Thoracic aorta (tissue), 2 donors: Measurements from ENCODE around the gene GNAS. TPM values are rescaled to one million over a fixed set of nuclear protein-coding genes. Genes with fewer than 3 reads are reported as not detected.

Experiments used
- ATAC-seq: fragments of 150-250 bp; one replicate; pipeline ENCODE4 v1.8.0; 2017; ENCODE audit warnings: low read depth; ENCODE audit not compliant: insufficient number of reproducible peaks, low FRiP score
- DNase-seq: peaks from one replicate; pipeline ENCODE4 v3.0.0-alpha.2; 2020; ENCODE audit warnings: low spot score
- H3K27ac ChIP-seq, 2 donors: fragments of 200-600 bp; sonication (generic); 1 replicate in 1 of 2; 2 replicates in 1 of 2; pipeline ENCODE4 v1.5.1; 2016; ENCODE audit warnings: mild to moderate bottlenecking in 2 of 2, moderate library complexity in 2 of 2
- H3K27me3 ChIP-seq: fragments of 200-600 bp; sonication (generic); replicated peaks from 2 replicates; pipeline ENCODE4 v1.6.0; 2016; ENCODE audit warnings: mild to moderate bottlenecking; ENCODE audit not compliant: insufficient read depth
- H3K36me3 ChIP-seq: fragments of 200-600 bp; sonication (generic); one replicate; pipeline ENCODE4 v1.5.1; 2016
- H3K4me1 ChIP-seq, 2 donors: fragments of 200-600 bp; sonication (generic); 1 replicate in 1 of 2; 2 replicates in 1 of 2; pipeline versions ENCODE4 v1.5.1 to v1.6.0; 2016; ENCODE audit warnings: low read depth in 2 of 2, mild to moderate bottlenecking in 1 of 2; ENCODE audit not compliant: control insufficient read depth in 1 of 2
- H3K4me3 ChIP-seq: fragments of 200-600 bp; sonication (generic); 2 replicates; pipeline ENCODE4 v1.5.1; 2016; ENCODE audit warnings: mild to moderate bottlenecking
- H3K9me3 ChIP-seq: fragments of 200-600 bp; sonication (generic); 2 replicates; pipeline ENCODE4 v1.5.1; 2016
- CTCF ChIP-seq: fragments of 200-600 bp; sonication (generic); IDR thresholded peaks from one replicate; pipeline ENCODE4 v1.5.1; 2019; ENCODE audit warnings: antibody characterized with exemption
- total RNA-seq, 2 donors: library from RNA; depleted of rRNA; stranded (reverse); fragments of >200 nt; gene quantifications; one replicate each; pipeline versions ENCODE4 v1.1.0 to v1.2.3, GENCODE V29; 2016

GNAS gene
- total RNA-seq, 2 donors from 2014 or later: 742 to 943 TPM

- peak; percentile 89 for TF ChIP-seq CTCF
- Histone ChIP-seq H3K4me1 (no peaks in the 10 kb centered on the region), H3K27me3 (no peaks in the 10 kb centered on the region), H3K36me3 (no peaks in the 10 kb centered on the region), H3K9me3 (no peaks in the 10 kb centered on the region), H3K27ac (no peak overlapping the region), H3K4me3 (no peak overlapping the region)
- DNase-seq (no peak), ATAC-seq (peak; percentile 21)
These were observed 17.9 kb downstream of the GNAS start for GRCh38 chr20:58870293-58871014.

GRCh38 chr20:58871533-58872102 is 19.1 kb downstream of the GNAS start:
- Histone ChIP-seq H3K36me3 (no peaks in the 10 kb centered on the region), H3K4me1 (no peaks in the 10 kb centered on the region), H3K9me3 (no peaks in the 10 kb centered on the region), H3K27me3 (no peaks in the 10 kb centered on the region), H3K4me3 (no peak overlapping the region), H3K27ac (no peak overlapping the region)
- ATAC-seq: no peak
- DNase-seq: no peak
- TF ChIP-seq CTCF: no peak

- H3K9me3 ChIP-seq: no peaks in the 10 kb centered on the region
- no peaks in the 10 kb centered on the region for H3K36me3 ChIP-seq
- H3K27ac ChIP-seq: no peak overlapping the region
- no peaks in the 10 kb centered on the region for H3K4me1 ChIP-seq
- DNase-seq (no peak), ATAC-seq (no peak)
- H3K4me3 ChIP-seq: no peak overlapping the region
- TF ChIP-seq CTCF: no peak
- no peaks in the 10 kb centered on the region for H3K27me3 ChIP-seq
These were observed 22.0 kb downstream of the GNAS start for GRCh38 chr20:58874469-58874868.

GRCh38 chr20:58875111-58875510 is 22.6 kb downstream of the GNAS start:
- H3K36me3 ChIP-seq: no peaks in the 10 kb centered on the region
- ATAC-seq: no peak

More at GRCh38 chr20:58875111-58875510, 22.6 kb downstream of the GNAS start:
- Histone ChIP-seq H3K27ac (no peak overlapping the region), H3K27me3 (no peaks in the 10 kb centered on the region), H3K4me3 (no peak overlapping the region), H3K9me3 (no peaks in the 10 kb centered on the region), H3K4me1 (no peaks in the 10 kb centered on the region)
- no peak for DNase-seq
- TF ChIP-seq CTCF: no peak
